ENCODE measurements around the gene DEAF1.

DEAF1 gene

DNA sequence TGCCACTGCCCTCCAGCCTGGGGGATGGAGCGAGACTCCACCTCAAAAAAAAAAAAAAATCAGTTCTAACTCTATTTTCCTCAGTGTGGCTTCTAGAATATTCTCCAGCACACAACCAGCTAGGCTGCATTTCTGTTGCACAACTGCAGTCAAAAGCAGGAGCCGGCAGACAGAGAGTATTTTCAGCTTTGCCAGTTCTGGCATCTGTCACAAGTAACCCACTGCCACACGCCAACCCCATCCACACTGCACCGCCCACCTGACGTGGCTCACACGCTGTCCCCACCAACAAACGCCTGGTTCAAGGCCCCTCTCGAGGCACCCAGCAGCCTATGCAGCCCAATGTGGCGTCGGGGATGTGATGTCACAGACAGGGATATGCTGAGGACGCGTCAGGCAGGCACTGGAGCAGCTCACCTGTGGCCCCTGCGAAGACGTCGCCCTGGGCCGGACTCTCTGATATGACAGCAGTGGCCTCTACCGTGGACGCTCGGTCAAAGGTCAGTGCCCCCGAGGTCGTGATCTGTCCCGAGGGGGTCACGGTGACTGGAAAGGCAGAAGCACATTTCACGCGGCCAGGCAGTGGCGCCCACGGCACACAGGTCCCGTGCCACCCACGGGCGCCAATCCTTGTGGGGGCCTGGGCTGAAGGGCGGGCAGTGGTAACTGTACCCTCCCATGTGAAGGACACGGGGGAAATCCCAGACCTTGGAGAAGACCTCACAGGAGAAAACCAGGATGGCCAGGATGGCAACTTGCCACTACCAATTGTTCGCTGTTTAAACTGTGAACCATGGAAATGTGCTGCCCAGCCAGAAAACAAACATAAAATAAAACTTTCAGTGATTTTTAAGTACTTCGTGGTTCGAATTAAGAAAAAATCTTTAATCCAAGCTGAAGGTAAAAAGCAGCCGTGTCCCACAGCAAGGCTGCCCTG is 15.5 kb downstream of the DEAF1 start:
- Histone ChIP-seq H3K27ac (no peak overlapping the region), H3K4me1 (no peaks in the 10 kb centered on the region), H3K79me2 (no peaks in the 10 kb centered on the region), H3K9me3 (ENCODE audit: control insufficient read depth, low read length) (no peaks in the 10 kb centered on the region), H3K27me3 (ENCODE audit: control insufficient read depth, insufficient read depth, low read length) (no peaks in the 10 kb centered on the region), H2AFZ (no peak overlapping the region), H3K4me2 (ENCODE audit: low read length) (no peak overlapping the region), H3K36me3 (ENCODE audit: control insufficient read depth, insufficient read depth, low read length) (no peaks in the 10 kb centered on the region), H3K4me3 (ENCODE audit: low read depth, low read length) (no peak overlapping the region), H3K9ac (no peak overlapping the region)
- TF ChIP-seq, protein P1, sequence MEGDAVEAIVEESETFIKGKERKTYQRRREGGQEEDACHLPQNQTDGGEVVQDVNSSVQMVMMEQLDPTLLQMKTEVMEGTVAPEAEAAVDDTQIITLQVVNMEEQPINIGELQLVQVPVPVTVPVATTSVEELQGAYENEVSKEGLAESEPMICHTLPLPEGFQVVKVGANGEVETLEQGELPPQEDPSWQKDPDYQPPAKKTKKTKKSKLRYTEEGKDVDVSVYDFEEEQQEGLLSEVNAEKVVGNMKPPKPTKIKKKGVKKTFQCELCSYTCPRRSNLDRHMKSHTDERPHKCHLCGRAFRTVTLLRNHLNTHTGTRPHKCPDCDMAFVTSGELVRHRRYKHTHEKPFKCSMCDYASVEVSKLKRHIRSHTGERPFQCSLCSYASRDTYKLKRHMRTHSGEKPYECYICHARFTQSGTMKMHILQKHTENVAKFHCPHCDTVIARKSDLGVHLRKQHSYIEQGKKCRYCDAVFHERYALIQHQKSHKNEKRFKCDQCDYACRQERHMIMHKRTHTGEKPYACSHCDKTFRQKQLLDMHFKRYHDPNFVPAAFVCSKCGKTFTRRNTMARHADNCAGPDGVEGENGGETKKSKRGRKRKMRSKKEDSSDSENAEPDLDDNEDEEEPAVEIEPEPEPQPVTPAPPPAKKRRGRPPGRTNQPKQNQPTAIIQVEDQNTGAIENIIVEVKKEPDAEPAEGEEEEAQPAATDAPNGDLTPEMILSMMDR (IDR thresholded peaks at IDR 0.05), result no peak

DNA sequence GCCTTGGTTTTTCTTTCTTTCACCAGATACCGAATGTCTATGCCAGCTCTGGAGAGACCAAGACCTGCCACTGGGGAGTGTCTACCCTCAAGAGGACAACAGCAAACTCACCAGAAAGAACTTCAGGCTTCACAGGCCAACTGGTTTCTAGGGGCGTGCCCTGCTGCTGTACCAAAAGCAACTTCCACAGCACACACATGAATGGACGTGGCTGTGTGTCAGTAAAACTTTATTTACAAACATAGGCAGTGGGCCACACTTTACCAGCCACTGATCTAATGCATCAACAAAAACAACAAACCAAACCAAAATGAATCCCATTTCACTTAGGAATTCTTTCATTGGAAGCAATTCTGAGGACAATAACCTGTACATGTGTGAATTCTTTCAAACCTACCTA is 16.7 kb downstream of the DEAF1 start:
- no peak overlapping the region for H3K4me3 ChIP-seq (ENCODE audit: low read depth, low read length)
- no peak overlapping the region for H3K27ac ChIP-seq
- no peak overlapping the region for H3K4me2 ChIP-seq (ENCODE audit: low read length)
- H3K4me1 ChIP-seq, result no peaks in the 10 kb centered on the region
- H3K27me3 ChIP-seq (ENCODE audit: control insufficient read depth, insufficient read depth, low read length), result no peaks in the 10 kb centered on the region
- H3K36me3 ChIP-seq (ENCODE audit: control insufficient read depth, insufficient read depth, low read length), result no peaks in the 10 kb centered on the region
- no peak overlapping the region for H3K9ac ChIP-seq
- H3K9me3 ChIP-seq (ENCODE audit: control insufficient read depth, low read length), result no peaks in the 10 kb centered on the region
- TF ChIP-seq, protein P1 (IDR thresholded peaks at IDR 0.05), result no peak
- H2AFZ ChIP-seq, result no peak overlapping the region
- no peaks in the 10 kb centered on the region for H3K79me2 ChIP-seq

DNA sequence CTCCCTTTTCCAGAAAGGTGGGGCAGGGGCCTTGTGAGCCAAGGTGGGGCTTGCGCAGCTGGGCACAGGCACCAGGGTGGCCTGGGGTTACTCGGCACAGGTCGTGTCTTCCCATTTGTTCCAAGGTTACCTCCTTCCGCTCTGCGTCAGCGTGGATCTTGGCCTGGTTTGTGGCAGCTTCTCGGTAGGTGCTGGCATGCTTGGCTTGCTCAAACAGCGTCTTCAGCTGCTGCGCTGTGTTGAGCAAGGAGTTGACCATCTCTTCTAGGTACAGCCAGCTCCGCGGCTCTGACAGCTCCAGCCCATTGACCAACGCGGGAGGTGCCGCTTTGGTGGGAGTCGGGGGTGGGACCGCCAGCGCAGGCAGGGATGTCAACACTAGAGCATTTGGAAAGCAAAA is 20.6 kb downstream of the DEAF1 start:
- H3K4me2 ChIP-seq (ENCODE audit: low read length), result no peak overlapping the region
- no peaks in the 10 kb centered on the region for H3K4me1 ChIP-seq
- no peaks in the 10 kb centered on the region for H3K79me2 ChIP-seq
- TF ChIP-seq, protein P1 (IDR thresholded peaks at IDR 0.05), result no peak
- H3K9me3 ChIP-seq (ENCODE audit: control insufficient read depth, low read length), result no peaks in the 10 kb centered on the region
- no peak overlapping the region for H3K27ac ChIP-seq
- no peak overlapping the region for H3K4me3 ChIP-seq (ENCODE audit: low read depth, low read length)
- H2AFZ ChIP-seq, result no peak overlapping the region
- H3K9ac ChIP-seq, result no peak overlapping the region
- no peaks in the 10 kb centered on the region for H3K27me3 ChIP-seq (ENCODE audit: control insufficient read depth, insufficient read depth, low read length)
- no peaks in the 10 kb centered on the region for H3K36me3 ChIP-seq (ENCODE audit: control insufficient read depth, insufficient read depth, low read length)

DNA sequence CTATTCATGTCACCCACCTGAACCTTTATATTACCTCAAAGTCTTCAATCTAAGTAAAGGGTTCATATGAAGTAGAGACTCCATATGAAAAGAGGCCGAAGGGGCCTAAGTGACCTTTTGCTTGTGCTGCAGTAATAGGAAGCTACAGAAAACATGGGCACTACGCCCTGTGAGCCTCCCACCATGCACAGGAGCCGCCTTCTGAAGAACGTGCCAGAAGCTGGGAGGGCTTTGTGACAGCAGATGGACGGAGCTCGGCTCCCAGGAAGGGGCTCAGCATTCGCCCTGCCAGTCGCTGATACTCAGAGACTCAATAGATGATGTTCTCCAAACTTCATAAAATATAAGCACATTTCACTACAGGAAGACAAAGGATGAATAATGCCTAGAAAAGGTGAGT is 21.2 kb downstream of the DEAF1 start:
- Histone ChIP-seq H3K36me3 (ENCODE audit: control insufficient read depth, insufficient read depth, low read length) (no peaks in the 10 kb centered on the region), H3K79me2 (no peaks in the 10 kb centered on the region), H3K4me1 (no peaks in the 10 kb centered on the region), H3K9me3 (ENCODE audit: control insufficient read depth, low read length) (no peaks in the 10 kb centered on the region), H3K9ac (no peak overlapping the region), H3K4me3 (ENCODE audit: low read depth, low read length) (no peak overlapping the region), H2AFZ (no peak overlapping the region), H3K27ac (no peak overlapping the region), H3K4me2 (ENCODE audit: low read length) (no peak overlapping the region), H3K27me3 (ENCODE audit: control insufficient read depth, insufficient read depth, low read length) (no peaks in the 10 kb centered on the region)
- TF ChIP-seq, protein P1 (IDR thresholded peaks at IDR 0.05), result no peak

Measured in parathyroid adenoma (tissue), 2 donors.